ENCODE data around the gene TMED9. TPM values are rescaled to one million over a fixed set of nuclear protein-coding genes. Genes with fewer than 3 reads are reported as not detected.

Gene TMED9
- total and polyA plus RNA-seq, 11 donors: 46.2 to 321 (median 77.0) TPM

DNA sequence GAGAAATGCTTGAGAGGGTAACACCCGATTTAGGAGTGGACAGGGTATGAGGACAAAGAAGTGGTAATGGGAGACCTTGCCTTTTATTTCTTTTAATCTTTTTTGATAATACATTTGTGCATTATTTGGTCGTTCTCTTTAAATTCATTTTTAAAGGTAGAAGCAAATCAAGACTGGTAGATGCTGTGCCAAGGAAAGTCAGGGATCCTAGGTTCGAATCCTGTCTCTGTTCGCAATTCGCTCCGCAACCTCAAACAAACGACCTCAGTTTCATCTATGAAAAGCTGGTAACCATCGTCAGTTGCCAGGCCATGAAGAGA lies 353 bp upstream of the TMED9 start:
- H3K9me3 ChIP-seq: no peaks in the 10 kb centered on the region
- no peak for ATAC-seq
- peaks cover 0 to 20% (median 14%) of the 10 kb centered on the region in 12 donors for H3K4me1 ChIP-seq
- DNase-seq: no peak
- peak overlapping the region in 8 of 12 donors; percentile 73 to 89 (median 78) for H3K27ac ChIP-seq
- peak overlapping the region; percentile 73 to 99 (median 84) for H3K4me3 ChIP-seq
- intact Hi-C loops (cut with DNase I): loop anchor here in 5 of 10 donors (5.0 to 10.0 kb wide), 5 partner anchors 34 to 77 kb away; partner anchors contain the start of genes DDX41 (in 2 of the 5) and FAM193B (in 1 of the 5)
- TF ChIP-seq POLR2A (IDR thresholded peaks at IDR 0.05) (no peak), CTCF (IDR thresholded peaks at IDR 0.05) (no peak)
- H3K27me3 ChIP-seq: peaks cover 0 to 15% (median 0%) of the 10 kb centered on the region in 9 donors
- whole genome bisulfite sequencing, 4 donors: 10 to 16% (median 12%) methylated on average over 8 of the region's 8 CpGs
- peaks cover 6 to 35% (median 34%) of the 10 kb centered on the region in 9 donors for H3K36me3 ChIP-seq

- peak overlapping the region; percentile 73 to 99 (median 84) for H3K4me3 ChIP-seq
- peaks cover 0 to 15% (median 0%) of the 10 kb centered on the region in 9 donors for H3K27me3 ChIP-seq
- H3K9me3 ChIP-seq: no peaks in the 10 kb centered on the region
- TF ChIP-seq CTCF (IDR thresholded peaks at IDR 0.05) (no peak), POLR2A (IDR thresholded peaks at IDR 0.05) (no peak)
- ATAC-seq (no peak), DNase-seq (no peak)
- intact Hi-C loops (cut with DNase I): loop anchor here in 5 of 10 donors (5.0 to 10.0 kb wide), 5 partner anchors 36 to 78 kb away; partner anchors contain the start of genes DDX41 (in 2 of the 5) and FAM193B (in 1 of the 5)
- peak overlapping the region in 2 of 12 donors; percentile 75 to 82 for H3K27ac ChIP-seq
- 76 to 87% (median 82%) methylated on average over 13 of the region's 13 CpGs for WGBS, 4 donors
- peaks cover 6 to 38% (median 35%) of the 10 kb centered on the region in 9 donors for H3K36me3 ChIP-seq
- H3K4me1 ChIP-seq: peaks cover 0 to 20% (median 14%) of the 10 kb centered on the region in 12 donors
These were observed 902 bp downstream of the TMED9 start for GRCh38 chr5:177592905-177593304.

- no peak for TF ChIP-seq CTCF (IDR thresholded peaks at IDR 0.05)
- no peak for TF ChIP-seq POLR2A (IDR thresholded peaks at IDR 0.05)
These were observed 1.5 kb downstream of the TMED9 start for GRCh38 chr5:177593511-177593910.

GRCh38 chr5:177594071-177594470 lies 2.1 kb downstream of the TMED9 start:
- ATAC-seq: no peak
- H3K27me3 ChIP-seq: peaks cover 0 to 13% (median 0%) of the 10 kb centered on the region in 9 donors

More at GRCh38 chr5:177593511-177593910, 1.5 kb downstream of the TMED9 start:
- intact Hi-C loops (cut with DNase I): loop anchor here in 5 of 10 donors (5.0 to 10.0 kb wide), 5 partner anchors 36 to 79 kb away; partner anchors contain the start of genes DDX41 (in 2 of the 5) and FAM193B (in 1 of the 5)
- 88 to 93% (median 92%) methylated on average over 3 of the region's 3 CpGs for WGBS, 4 donors
- peak overlapping the region in 4 of 12 donors; percentile 73 to 95 (median 86) for H3K4me3 ChIP-seq
- DNase-seq: no peak
- no peak for ATAC-seq
- peaks cover 0 to 23% (median 14%) of the 10 kb centered on the region in 12 donors for H3K4me1 ChIP-seq
- H3K27me3 ChIP-seq: peaks cover 0 to 15% (median 0%) of the 10 kb centered on the region in 9 donors
- H3K36me3 ChIP-seq: peaks cover 6 to 38% (median 35%) of the 10 kb centered on the region in 9 donors
- H3K27ac ChIP-seq: no peak overlapping the region
- no peaks in the 10 kb centered on the region for H3K9me3 ChIP-seq

More at GRCh38 chr5:177594071-177594470, 2.1 kb downstream of the TMED9 start:
- no peak overlapping the region for H3K27ac ChIP-seq
- intact Hi-C loops (cut with DNase I): loop anchor here in 5 of 10 donors (5.0 to 10.0 kb wide), 5 partner anchors 37 to 79 kb away; partner anchors contain the start of genes DDX41 (in 2 of the 5) and FAM193B (in 1 of the 5)
- H3K36me3 ChIP-seq: peaks cover 6 to 38% (median 35%) of the 10 kb centered on the region in 9 donors
- WGBS, 4 donors: 90 to 96% (median 94%) methylated on average over 8 of the region's 8 CpGs
- no peaks in the 10 kb centered on the region for H3K9me3 ChIP-seq
- DNase-seq: no peak
- TF ChIP-seq CTCF (IDR thresholded peaks at IDR 0.05): no peak
- TF ChIP-seq POLR2A (IDR thresholded peaks at IDR 0.05): no peak
- H3K4me3 ChIP-seq: no peak overlapping the region
- H3K4me1 ChIP-seq: peaks cover 0 to 29% (median 15%) of the 10 kb centered on the region in 12 donors

All from heart left ventricle (tissue), 16 donors.